Bone marrow (tissue), 2 donors: Measurements from ENCODE around the gene ZSCAN5A.
"Not testable (repeated sequence)": the region's sequence is repeated elsewhere in the genome, so short reads cannot be mapped to it uniquely, and the experiment has no call there.

Experiments
- DNase-seq, 2 donors: peaks; one replicate each; lab custom pipeline; 2025; lab: John Stamatoyannopoulos, UW

ZSCAN5A gene

GRCh38 chr19:56315077-56315828, 614 bp upstream of the ZSCAN5A start:
- DNase-seq, result peak; percentile 86 to 97

DNA sequence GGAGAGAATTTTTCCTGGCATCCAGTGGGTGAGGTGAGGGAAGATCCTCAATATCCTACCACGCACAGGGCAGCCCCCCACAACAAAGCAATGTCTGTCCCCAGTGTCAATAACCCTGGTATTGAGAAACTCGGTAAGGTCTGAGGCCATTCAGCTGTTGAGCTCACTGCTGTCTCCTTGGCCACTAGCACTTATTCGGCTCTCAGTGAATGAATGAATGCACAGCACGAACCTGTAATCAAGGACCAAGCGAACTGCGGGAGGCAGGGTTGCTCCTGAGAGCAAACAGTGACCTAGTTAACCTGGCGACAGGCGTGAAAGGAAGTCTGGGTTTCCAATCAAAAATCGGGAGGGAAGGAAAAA, 640 bp downstream of the ZSCAN5A start:
- no peak for DNase-seq

DNA sequence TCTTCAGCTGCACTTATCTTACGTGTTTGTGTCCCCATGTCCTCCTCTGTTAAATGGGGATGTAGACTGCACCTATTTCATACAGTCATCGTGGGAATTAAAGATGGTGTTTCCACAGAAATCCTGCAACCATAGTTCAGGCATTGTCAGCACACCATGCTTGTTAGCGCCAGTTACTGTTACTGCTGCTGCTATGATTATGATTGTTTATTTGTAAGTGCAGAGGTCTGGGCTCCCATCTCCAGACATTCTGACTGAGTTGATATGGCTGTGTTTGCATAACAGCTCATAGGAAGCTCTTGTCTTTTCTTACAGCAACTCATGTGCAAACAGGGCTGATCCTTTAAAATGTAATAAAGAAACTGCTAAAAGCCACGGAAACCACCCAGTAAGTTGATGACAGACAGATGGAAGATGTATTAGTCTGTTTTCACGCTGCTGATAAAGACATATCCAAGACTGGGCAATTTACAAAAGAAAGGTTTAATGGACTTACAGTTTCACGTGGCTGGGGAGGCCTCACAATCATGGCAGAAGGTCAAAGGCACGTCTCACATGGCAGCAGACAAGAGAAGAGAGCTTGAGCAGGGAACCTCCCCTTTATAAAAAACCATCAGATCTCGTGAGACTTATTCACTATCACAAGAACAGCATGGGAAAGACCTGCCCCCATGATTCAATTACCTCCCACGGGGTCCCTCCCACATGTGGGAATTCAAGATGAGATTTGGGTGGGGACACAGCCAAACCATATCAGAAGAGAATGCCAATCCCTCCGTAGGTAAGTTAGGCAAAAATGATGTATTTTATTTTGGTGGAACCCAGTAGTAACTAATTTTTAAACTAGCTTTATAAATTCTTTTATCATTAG, 1.6 kb downstream of the ZSCAN5A start:
- DNase-seq, result no peak

DNA sequence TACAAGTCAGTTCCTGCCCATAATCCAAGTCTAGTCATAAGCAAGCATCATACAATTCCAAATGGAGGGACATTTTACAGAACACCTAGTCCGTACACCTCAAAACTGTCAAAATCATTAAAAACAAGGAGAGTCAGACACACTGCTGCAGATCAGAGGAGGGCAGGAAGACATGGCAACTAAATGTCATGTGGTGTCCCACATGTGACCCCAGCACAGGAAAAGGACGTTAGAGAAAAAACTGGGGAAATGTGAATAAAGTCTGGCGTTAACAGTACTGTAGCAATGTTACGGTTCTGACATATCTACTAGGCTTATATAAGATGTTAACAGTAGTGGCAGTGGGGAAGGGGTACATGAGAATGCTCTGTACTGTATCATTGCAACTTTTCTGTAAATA, 2.3 kb downstream of the ZSCAN5A start:
- no peak for DNase-seq

DNA sequence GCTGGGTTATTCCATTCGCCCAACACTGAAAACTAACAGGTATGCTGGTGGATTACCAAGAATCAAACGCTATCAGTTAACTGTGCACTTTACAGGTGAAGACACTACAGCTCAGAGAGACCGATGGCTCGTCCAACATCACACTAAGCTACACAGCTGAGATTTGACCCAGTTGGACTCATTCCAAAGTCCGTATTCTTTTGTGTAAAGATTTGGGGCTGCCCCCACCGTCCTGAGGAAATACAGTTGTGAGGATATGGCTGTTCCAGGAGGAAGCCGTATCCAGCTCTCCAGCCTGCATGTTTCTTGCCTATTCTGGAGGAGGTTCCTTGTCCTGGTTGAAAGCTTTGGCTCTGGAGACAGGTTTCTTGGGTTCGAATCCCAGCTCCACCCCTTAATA, 4.2 kb downstream of the ZSCAN5A start:
- DNase-seq, result no peak

DNA sequence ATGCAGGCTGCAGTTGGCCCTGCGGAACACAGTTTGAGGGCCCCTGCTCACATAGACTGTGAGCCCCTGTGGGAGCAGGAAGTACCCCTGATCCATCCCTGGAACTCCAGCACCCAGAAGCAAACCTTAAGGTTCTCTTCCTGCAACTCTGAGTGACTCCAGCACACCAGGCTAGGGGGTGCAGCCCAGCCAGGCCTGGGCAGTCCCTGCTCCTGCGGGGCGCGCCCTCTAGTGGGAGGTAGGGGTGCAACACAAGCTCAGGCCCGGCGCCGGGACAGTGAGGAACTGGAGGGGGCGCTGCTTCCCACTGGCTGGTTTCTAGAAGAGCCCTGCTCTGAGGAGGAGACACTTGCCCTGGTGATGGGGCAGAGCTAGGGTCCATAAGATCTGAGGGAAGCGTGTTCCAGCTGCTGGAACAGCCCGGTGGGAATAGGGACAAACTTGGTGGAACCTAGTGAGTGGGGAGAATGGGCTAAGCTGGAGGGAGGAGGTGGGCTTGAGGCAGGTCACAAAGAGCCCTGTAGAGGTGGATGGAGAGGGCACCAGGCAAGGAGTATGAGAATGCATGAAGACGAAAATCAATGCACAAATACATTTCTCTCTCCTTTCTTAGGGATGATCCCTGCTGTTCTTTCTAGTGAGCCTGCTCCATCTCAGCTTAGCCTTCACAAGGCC, 5.0 kb downstream of the ZSCAN5A start:
- DNase-seq, result peak; percentile 17 to 21

- no peak for DNase-seq
These were observed 5.8 kb downstream of the ZSCAN5A start for GRCh38 chr19:56308792-56309191.

DNA sequence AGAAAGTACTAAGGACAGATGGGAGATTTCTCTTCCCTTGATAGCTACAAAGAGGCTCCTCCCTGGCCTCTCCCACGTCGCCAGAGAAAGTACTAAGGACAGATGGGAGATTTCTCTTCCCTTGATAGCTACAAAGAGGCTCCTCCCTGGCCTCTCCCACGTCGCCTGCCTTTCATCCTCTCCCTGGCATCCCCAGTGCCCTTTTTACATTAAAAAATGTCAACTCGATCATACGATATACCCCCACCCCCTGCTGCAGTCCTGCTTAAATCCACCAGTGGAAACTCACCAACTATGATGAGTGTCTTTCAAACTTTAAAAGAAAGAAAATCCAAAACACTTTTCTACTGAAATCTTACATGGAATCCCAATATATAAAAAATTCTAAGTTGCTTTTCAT, 7.6 kb downstream of the ZSCAN5A start:
- DNase-seq, result not testable (repeated sequence)

DNA sequence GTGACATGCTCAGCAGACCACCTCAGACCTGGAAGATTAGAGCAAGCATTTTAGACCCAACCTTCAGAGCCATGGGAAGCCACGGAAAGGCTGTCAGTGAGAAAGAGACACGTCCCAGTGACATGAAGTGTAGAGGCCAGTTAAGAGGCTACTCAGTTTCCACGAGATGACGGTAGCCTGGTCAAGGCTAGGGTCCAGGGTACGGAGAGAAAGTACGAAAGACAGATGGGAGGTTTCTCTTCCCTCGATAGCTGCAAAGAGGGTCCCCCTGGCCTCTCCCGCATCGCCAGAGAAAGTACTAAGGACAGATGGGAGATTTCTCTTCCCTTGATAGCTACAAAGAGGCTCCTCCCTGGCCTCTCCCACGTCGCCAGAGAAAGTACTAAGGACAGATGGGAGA, 8.6 kb downstream of the ZSCAN5A start:
- DNase-seq, result no peak

DNA sequence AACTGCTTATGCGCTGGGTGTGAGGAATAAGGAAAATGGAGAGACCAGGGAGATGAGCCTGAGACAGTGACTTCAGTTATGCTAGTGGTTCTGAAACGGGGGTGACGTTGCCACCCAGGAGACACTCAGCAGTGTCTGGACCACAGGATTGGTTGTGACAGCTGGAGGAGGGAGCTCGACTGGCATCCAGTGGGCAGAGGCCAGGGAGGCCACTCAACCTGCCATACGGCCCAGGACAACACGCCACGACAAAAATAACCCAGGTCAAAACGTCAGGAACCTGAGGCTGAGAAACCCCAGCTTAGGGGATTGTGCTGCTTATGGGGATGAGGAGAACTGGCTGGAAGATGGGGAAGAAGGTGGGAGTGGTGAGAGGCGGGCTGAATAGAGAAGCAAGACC, 10.4 kb downstream of the ZSCAN5A start:
- no peak for DNase-seq

DNA sequence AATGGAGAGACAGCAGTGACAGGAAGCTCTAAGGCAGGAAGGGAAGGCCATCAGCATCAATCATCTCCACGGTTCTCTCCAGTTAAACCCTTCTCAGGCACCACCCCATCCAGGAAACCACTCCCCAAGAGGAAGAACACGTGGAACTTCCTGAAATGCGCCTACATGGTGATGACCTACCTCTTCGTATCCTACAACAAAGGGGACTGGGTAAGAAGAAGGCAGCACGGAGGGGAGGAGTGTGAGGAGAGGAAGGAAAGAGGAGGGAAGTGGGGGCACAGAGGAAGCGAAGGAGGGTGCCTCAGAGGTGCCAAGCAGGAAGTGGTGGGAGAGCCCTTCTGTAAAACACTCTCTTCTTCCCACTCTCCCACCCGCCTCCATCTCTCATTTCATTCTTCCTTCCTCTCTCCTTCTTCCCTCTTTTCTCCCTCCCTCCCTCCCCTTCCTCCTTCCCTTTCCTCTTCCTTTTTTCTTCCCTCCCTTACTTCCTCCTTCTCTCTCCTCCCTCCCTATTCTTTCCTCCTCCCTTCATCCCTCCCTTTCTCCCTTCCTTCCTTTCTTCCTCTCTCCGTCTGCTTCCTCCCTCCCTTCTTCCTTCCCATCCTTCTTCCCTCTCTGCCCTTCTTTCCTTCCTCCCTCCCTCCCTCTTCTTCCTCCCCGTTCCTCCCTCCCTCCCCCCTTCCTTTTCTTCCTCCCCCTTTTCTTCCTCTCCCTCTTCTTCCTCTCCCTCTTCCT, 12.6 kb downstream of the ZSCAN5A start:
- DNase-seq, result no peak

- DNase-seq, result no peak
These were observed 13.5 kb downstream of the ZSCAN5A start for GRCh38 chr19:56301155-56301554.

DNA sequence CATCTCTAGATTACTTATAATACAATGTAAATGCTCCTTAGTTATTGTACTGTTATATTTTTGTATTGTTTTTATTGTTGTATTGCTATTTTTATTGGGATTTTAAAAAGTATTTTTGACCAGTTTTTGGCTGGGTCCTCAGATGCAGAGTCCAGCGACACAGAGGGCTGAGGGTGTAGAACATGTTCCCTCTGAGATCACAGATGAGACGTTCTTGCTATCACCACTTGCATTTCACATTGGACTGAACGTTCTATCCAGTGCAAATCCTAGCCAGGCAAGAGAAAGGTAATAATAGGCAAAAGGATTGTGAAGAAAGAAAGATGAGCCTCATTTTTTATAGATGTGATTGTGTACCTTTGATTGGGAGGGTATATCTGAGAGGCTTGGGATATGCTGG, 15.0 kb downstream of the ZSCAN5A start:
- no peak for DNase-seq

- DNase-seq, result no peak
These were observed 17.6 kb downstream of the ZSCAN5A start for GRCh38 chr19:56297010-56297409.

DNA sequence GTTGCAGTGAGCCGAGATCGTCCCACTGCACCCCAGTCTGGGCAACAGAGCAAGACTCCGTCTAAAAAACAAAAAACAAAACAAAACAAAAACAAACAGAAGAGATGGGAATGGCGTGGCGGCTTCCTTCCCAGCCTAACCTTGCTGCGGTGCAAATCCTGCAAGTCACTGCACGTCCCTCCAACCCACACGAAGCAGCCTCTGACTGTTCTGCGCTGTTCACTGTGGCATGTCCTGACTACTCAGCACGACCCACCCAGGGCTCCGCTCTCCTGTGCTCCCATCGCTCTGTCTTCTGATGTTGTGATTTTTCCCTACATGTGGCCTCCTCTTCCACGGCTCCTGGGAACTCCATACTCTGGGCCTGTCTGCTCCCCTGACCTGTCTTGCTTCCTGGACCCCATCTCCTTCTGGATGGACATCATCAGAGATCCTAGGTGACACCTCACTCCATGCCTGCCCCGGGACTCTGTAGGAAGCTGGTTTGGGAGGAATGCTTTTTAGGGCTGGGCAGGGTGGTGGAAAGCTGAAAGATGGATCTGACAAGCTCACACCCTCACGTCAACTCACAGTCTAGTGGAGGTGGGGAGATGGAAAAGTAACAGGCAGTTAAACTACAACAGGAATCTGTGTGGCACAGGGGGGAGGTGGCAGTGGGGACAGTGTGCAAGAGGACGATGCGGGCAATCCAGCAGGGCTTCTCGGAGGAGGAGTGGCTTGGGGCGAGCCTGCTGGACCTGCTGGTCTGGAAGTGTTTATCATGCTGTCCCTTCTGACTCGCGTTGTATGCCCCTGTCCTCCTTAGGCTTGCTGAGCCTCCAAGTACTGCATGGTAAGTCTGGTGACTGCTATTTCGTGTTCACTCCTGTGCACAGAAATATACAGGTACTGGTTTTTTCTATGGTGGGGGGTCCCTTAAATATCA, 18.8 kb downstream of the ZSCAN5A start:
- DNase-seq, result no peak

GRCh38 chr19:56294549-56294948, 20.1 kb downstream of the ZSCAN5A start:
- DNase-seq, result no peak

DNA sequence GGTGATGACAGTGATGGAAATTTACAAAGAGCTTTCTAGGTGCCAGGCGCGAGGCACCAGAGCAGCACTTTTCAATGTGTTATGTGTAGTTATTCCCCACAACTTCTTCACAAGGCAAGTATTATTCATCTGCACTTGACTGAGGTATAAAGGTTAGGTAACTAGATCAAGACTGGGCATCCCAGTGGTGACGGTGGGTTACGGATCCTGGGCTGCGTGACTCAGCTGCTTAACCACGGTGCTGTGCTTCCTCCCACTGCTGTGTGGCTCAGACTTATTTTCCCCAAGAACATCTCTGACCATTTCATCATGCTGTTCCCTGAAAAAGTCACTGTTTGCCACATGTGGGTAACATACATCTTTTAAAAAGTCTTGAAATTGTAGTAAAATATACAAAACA, 22.8 kb downstream of the ZSCAN5A start:
- no peak for DNase-seq

DNA sequence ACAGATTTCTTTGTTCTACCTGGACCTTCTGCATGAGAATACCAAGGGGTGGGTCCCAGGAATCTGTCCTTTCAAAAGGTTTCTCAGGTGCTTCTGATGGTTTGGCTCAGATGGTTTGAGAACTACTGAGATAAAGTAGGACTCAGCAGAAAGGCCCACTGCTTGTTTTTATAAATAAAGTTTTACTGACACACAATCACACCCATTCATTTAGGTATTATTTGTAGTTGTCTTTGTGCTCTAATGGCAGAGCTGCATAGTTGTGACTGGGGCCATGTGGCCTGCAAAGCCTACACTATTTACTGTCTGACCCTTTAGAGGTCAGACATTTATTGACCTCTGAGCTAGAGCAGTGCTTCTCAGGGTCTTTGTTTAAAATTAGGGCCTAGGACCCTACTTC, 24.5 kb downstream of the ZSCAN5A start:
- no peak for DNase-seq

DNA sequence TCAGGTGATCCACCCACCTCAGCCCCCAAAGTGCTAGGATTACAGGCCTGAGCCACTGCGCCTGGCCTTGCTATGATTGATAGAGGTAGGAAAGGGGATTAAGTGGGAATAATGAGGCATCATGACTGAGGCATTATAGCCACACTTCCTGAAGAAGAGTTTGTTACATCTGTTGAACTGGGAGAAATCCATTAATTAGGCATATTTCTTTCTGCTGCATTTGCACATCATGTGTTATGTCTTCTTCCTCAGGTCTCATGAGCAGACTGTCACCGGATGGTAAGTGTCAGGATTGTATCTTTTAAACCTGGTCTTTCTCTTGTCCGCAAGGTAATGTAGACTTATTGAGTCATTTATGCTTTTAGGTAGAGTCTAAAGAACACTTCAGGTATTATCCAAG, 29.9 kb downstream of the ZSCAN5A start:
- no peak for DNase-seq

DNA sequence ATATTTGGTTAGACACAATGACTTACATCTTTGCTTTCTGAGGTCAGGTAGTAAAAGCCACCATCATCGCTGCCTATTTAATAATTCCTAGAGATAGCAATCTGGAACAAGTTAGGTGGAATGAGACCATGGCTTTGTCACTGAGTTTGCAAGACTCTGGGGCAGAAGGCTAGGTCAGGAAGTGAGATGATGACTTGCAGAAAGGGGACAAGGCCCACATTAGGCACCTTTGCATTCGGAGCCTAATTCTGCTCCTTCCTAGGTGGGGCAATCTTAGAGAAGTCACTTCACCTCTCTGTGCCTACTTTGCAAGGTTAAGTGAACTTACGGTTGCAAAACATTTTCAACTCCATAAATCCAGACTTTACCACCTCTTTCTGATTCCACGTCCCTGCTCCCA, 31.8 kb downstream of the ZSCAN5A start:
- DNase-seq, result no peak

GRCh38 chr19:56273563-56274117, 41.0 kb downstream of the ZSCAN5A start:
- no peak for DNase-seq
